Measurements from ENCODE around the gene MRLN.
"Not testable (repeated sequence)": the region's sequence is repeated elsewhere in the genome, so short reads cannot be mapped to it uniquely, and the experiment has no call there.

Gene MRLN

DNA sequence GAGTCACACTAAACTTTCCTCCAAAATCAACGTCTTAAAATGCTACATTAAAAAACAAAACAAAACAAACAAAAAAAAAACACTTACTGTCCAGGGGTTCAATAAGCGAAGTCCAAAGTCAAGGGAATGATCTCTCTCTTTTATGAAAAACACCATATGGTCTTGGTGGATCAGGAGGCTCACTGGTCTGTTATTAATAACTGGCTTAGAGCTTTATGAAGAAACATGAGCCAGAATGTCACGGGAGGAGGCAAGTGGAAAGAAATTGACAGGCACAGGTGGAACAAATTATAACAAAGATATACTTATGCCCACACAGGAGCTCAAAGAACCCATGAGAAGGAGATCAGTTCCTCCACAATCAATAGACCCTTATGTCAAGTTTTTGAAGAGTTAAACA is at the start of gene MRLN:
Gene MRLN (minus strand): TSS at position 189 of the 400 bp plus-strand sequence.
- no peak for DNase-seq (ENCODE audit: low read depth)

DNA sequence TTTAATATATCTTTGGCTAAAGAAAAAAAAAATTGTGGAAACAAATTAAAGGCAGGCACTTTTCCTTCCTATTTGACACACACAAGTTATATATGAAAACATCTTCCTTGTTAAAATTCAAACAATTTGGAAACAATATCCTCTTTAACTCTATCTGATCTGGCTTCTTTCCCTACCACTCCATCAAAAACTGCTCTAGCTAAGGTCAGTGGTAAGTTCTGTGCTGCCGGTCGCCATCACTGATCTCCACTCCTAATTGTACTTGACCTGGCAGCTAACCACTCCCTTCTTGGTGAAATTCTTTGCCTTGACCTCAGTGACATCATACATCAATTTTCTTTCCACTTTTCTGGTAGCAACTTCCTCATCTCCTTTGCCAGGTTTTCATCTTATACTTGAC is 47.9 kb upstream of the MRLN start:
- DNase-seq (ENCODE audit: low read depth): no peak

DNA sequence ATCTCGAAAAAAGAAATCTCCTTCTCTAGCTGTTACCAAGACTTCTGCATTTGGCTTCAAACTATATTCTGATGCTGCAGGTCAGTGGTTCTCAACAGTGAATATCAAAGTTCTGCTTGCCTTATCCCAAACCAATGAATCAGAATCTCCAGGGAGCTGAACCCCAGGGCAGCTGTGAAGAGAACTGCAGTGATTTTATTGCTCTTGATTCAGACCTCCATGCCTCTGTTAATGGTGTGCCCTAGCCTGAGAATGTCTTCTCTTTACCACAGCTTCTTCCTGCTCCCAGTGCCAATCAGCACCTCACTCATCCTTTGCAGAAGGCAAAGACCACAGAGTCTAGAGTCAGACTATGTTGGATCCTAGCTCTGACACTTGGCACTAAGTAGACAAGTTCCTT is 46.2 kb upstream of the MRLN start:
- DNase-seq (ENCODE audit: low read depth): no peak

DNA sequence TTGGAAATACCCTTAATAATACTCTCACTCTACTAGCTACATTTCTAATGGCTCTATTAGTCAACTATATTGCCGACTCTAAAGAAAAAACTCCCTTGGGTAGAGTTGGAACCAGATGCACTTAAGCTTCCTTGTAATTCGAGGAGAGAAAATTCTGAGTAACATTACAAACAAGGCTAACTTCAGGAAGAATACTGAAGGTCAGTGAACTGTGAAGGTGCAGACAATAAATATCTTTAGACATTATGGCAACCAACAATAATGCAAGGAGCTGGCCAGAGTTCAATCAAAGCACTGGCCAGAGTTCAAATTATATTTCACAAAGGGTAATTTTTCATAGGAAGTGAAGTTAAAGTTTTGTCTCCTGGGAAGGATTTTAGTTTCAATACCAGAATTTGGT is 40.7 kb upstream of the MRLN start:
- DNase-seq (ENCODE audit: low read depth): no peak

DNA sequence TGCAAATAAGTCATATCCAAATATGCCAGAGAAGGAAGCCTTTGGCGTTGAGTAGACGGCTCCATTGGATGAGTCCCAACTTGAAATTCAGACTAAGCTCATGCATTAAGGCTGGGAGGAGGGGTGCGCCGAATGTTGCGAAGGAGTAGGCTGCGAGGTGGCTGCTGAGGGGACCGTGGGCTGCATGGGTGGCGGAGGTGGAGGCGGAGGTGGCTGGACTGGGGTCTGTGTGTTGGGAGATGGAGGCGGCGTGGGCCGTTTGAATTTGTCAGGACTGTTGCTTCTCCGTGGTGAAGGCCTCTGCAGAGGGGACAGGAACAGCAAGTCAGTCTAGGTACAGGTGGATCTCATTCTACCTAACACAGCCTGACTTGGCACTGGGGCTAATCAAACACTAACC is 39.6 kb upstream of the MRLN start:
- no peak for DNase-seq (ENCODE audit: low read depth)

DNA sequence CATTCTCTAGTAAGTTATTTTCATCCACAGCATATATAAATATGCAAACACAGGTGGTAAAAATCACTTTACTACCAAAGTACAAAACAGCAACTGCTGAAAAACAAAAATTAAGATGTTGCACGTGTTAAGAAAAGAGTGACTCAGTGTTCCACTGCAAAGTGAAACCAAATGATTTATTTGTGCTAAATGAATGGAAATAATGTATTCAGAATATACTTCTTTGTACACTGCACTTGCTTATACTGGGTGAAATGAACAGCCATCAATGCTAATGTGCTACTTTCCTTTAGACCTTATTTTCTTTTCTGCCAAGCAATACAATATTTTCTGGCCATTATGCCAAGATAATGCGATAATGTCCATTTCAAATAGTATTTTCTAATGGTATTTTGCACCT is 38.3 kb upstream of the MRLN start:
- DNase-seq (ENCODE audit: low read depth): no peak

DNA sequence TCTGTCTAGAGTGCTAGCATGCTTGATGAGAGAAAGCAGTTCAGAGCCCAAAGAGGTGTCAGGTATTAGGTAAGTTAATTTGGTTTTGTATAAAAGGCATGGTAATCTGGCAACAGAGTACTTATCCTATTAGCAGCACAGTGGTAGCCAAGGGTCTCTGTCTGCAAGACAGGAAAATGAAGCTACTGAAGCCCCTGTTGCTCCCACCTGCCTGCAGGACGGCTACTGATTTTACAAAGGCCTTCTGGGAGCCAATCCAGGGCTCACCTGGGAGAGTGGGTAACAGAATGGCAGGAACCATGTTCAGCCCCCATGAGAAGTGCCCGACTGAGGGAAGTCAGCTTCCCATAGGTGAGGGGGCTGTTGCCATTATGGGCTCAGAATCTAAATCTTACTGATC is 36.8 kb upstream of the MRLN start:
- not testable (repeated sequence) for DNase-seq (ENCODE audit: low read depth)

DNA sequence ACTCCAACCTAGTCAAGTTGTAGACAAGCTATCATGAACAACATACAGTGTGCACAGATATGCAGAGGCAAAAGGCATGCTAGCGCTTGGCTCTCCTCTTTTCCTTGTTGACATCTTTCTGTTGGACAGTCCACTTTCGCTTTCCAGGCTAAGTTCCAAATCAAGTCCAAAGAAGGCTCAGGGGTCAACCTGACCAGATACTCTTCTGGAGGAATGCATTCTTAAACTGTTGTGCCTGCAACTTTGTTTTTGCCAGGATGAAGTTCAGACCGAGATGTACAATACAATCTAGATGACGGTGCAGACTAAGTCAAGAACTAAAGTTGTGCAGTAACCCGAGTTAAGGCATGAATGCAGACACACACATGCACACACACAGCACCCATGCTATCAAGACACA is 35.7 kb upstream of the MRLN start:
- DNase-seq (ENCODE audit: low read depth): not testable (repeated sequence)

DNA sequence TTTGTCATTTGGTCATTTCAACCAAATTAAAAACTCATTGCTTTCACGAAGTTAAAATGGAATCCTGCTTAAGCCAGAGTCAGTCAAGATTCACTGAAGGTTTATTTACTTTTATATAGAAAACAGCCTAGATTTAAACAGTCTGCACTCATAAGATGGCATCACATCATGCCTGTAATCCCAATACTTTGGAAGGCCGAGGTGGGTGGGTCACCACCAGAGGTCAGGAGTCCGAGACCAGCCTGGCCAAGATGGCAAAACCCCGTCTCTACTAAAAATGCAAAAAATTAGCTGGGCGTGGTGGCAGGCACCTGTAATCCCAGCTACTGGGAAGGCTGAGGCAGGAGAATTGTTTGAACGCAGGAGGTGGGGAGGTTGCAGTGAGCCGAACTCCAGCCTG is 33.8 kb upstream of the MRLN start:
- DNase-seq (ENCODE audit: low read depth): not testable (repeated sequence)

DNA sequence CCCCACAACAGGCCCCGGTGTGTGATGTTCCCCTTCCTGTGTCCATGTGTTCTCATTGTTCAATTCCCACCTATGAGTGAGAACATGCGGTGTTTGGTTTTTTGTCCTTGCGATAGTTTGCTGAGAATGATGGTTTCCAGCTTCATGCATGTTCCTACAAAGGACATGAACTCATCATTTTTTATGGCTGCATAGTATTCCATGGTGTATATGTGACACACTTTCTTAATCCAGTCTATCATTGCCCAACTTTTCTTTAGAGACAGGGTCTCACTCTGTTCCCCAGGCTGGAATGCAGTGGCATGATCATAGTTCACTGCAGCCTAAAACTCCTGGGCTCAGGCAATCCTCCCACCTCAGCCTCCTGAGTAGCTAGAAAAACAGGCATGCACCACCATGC is 32.2 kb upstream of the MRLN start:
- not testable (repeated sequence) for DNase-seq (ENCODE audit: low read depth)

DNA sequence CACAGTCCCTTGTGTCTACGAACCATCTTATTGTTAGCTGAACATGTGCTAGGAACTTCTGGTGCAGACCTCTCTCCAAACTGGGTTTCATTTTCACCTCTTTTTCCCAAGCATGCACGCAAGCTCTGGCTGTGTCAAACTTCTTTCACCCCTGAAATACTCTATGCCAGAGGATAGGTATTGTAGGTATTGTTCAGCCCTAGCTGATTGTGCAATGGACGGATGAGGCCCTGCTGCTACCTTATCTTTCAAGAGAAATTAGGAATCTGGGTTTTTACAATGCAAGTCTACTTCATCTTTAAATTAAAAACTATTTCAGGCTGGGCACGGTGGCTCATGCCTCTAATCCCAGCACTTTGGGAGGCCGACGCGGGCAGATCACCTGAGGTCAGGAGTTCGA is 28.3 kb upstream of the MRLN start:
- no peak for DNase-seq (ENCODE audit: low read depth)

DNA sequence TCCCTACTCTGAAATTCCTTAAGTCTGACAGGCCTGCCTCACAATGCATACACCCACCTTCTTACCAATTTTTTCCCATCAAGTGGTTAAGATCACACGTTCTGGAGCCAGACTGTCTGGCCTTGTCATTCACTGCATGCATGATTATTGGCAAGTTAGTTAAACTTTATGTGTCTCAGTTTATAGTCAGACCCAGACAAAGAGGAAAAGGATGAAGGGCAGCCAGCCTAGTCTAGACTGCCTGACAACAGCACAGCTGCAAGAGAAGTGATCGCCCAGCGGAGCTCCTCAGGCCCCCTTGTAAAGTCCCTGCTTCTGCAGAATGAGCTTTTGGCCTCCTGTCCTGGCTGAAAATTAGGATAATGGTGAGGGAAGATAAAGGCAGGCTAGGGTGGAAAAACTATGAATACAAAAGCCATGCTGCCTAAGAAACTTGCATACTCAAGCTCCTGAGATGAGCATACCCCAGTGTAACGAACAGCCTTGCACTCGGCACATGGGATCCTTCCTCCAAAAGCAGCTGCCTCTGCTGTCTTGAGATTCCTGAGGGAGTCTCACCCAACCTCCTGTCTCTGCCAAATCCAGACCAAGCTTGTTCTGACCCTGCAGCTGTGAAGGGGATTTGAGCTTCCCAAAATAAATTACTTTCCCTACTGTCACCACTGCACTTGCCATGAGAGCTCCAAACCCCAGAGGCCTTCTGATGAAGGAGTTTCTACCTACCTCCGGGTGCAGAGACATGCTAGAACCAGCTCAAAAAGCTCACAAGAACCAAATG is 26.7 kb upstream of the MRLN start:
- no peak for DNase-seq (ENCODE audit: low read depth)

DNA sequence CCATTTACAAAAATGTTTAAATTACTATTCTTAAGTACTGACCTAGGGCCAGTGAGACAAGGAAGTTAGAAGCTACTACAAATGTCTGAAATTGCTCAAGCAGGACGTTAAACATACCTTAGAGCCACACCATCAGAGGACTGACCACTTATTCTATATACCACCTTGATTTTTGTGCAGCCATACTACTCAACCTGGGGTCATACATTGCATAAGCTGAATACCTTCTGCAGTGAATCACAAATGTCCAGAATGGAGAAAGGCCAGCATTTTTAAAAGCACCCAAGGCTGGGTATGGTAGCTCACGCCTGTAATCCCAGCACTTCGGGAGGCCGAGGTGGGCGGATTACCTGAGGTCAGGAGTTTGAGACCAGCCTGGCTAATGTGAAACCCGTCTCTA is 21.2 kb upstream of the MRLN start:
- DNase-seq (ENCODE audit: low read depth): no peak

DNA sequence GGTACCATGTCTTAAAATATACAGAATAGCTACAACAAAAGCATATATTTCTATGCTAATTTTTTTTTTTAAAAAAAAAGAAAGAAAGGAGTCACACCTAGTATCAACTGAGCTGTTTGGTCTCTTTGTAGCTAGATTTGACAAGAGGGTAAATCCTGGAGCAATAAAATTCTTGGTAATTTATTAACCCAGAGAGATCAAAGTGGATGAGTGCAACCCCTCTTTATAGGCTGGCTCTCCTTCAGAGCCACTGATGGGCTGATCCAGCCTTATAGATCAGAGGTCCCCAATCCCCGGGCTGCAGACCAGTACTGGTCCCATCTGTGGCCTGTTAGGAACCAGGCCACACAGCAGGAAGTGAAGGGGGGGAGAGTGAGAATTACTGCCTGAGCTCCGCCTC is 19.8 kb upstream of the MRLN start:
- no peak for DNase-seq (ENCODE audit: low read depth)

DNA sequence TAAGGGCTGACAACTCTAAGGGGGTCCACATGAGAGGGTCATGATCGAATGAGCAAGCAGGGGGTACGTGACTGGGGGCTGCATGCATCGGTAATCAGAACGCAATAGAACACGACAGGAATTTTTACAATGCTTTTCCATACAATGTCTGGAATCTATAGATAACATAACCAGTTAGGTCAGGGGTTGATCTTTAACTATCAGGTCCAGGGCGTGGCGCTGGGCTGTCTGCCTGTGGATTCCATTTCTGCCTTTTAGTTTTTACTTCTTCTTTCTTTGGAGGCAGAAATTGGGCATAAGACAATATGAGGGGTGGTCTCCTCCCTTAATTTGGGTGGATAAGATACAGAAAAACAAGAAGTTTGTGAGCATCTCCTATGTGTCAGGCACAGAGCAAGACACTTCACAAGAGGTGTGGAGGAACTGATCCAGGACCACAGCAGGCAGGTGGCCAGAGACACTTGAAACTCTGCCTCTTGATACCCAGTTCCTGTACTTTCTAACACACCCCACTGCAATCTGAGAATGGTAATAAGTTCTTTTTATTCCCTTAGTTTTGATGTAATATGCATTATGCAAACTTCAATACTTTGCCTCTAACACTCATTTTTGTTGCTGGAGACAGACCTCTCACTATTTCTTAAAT is 18.0 kb upstream of the MRLN start:
- no peak for DNase-seq (ENCODE audit: low read depth)

DNA sequence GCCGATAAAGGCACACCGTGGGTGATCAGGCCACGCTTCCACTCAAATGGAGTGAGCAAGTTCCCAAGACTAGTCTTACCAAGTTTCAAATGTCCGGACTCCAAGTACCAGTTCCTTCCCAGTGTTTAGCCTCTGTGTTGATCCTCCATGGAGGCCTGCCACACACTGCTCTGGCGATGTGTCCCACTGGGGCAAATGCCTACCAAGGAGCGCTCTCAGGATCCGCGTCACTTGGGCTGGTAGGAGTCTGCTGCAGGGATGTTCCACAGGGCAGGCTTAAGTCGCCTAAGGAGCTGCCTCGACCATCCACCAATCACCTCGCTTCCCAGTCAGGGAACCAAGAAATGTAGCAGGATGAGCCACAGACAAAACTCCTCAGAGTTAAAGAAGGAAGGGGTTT is 17.4 kb upstream of the MRLN start:
- DNase-seq (ENCODE audit: low read depth): no peak

DNA sequence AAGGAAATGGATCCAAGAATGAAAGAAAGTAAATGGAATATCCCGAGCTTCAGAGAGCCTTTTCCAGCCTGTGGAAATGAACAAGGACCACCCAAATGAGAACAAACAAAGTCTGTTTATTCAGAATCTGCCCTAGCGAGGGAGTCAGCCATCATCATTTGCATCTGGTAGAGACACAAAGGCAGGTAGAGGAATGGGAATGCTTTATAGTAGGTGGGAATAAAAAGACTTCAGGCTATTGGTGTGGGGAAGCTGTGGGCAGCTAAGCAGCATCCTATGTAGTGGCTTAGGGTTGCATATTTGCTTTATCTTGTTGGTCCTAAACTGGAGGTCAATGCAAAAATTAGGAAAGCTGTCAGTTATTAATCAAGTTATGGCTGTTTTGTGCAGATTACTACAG is 9.2 kb upstream of the MRLN start:
- no peak for DNase-seq (ENCODE audit: low read depth)

DNA sequence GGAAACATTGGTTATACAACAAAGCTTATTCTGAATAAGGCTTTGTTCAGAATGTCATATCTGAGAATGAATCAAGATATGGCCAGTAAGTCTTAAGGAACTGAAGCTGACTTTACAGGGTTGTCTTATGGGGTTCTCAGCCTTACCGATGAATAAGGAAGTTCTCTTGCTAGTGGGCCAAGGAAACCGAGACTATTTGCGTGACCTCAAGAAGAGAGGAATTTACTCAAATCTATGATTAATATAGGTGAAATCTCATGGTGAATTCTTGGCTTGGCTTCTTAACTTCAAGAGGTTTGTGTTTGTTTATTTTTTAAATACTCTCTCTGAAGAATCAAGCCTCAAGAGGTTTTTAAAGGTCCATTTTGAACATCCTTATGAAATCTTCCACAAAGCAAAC is 4.7 kb upstream of the MRLN start:
- no peak for DNase-seq (ENCODE audit: low read depth)

DNA sequence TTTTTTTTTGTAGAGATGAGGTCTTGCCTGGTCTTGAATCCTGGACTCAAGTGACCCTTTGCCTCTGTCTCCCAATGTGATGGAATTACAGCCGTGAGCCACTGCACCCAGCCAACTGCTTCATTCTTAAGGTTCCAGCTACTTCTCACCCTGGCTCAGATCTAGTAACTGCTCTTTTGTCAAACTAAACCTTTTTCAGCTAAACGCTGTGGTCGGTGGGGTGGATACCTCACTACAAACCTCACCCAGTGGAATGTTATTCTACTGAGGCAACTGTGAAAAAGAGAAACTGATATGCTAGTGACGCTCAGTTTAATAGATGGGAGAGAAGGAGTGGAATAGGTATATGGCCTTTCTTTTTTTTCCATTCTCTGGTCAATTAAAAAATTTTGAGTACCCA is 1.7 kb upstream of the MRLN start:
- no peak for DNase-seq (ENCODE audit: low read depth)

DNA sequence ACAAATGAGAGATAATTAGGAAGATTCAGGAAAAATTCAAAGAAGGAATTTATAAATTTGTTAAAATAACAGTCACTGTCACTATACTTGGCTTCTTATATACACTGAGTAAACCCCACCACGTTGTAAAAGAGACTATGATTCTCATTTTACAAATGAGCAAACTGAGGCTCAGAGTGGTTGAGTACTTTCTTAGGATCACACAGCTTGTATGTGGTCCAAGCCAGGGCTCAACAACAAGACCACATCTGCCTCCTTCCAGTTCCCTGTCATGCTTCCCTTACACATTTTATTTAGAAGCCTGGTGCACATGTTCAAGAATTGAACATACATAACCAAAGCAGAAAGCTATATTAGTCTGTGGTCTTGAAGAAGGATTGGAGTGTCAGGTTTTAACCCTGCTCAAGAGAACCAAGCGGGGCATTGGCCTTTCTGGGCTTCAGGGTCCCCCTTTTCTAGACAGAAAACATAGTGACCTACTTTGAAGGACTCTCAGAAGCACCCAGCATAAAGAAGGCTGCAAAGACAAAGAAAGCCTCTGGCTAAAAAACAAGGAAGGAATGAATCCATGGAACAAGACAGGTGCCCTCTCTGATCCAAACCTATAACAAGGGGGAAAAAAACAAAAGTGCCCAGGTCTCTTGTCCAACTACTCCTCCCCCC is 846 bp downstream of the MRLN start:
- no peak for DNase-seq (ENCODE audit: low read depth)

DNA sequence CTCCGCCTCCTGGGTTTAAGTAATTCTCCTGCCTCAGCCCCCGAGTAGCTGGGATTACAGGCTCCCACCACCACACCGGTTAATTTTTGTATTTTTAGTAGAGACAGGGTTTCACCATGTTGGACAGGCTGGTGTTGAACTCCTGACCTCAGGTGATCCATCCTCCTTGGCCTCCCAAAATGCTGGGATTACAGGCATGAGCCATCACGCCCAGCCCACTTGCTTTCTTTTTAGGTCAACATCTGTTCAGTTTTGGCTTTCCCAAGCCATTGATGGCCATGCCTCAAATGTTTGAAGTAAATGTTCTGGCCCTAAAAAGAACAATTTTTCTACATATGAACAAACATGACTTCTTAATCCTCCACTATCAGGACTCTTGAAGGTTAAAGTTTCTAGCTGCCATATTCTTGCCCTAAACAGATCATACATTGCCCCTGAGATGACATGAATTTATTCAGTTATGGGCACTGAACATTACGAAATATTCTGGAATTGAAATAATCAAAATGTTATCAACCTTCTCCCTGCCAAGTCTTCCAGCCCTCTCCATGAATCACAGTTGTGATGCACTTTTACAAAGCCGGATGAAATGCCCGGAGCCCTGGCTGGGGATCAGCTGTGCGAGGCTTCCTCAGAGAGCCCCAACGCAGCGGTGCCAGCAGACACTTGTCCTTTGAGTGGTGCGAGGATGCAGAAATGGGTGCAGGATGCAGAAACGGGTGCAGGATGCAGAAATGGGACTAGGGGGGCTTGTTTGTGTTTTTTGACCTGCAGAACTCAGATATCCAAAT is 2.9 kb downstream of the MRLN start:
- no peak for DNase-seq (ENCODE audit: low read depth)

DNA sequence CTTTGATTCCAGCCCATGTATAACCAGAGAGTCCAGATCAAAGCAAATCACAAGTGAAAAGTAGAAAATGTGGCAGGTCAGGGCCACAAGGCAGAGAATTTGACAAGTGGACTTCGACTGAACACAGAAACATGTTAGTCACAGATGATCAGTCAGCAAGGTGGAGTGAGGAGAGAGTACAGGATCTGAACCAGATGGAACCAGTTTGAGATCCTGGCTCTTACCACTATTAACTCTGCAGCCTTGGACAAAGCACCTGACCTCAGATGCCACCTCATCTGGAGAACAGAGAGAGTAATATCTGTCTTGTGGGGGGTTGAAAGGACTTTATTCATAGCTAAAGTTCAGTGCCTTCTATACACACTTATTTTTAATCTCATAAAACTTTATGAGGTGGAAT is 4.4 kb downstream of the MRLN start:
- DNase-seq (ENCODE audit: low read depth): no peak
